ES-I3 (cell line): ENCODE data around the gene ANXA6.

ENCODE experiments used
- H3K36me3 ChIP-seq: 2 replicates; pipeline ENCODE4 v1.6.1; 2013; ENCODE audit warnings: mild to moderate bottlenecking, low read length, control low read depth, moderate library complexity; ENCODE audit not compliant: insufficient read depth
- H3K4me1 ChIP-seq: 2 replicates; pipeline ENCODE4 v1.6.1; 2013; ENCODE audit warnings: mild to moderate bottlenecking, control low read depth, low read length; ENCODE audit not compliant: insufficient read depth
- H3K9ac ChIP-seq: 2 replicates; pipeline ENCODE4 v1.6.1; 2013; ENCODE audit warnings: low read depth, mild to moderate bottlenecking, low read length, moderate library complexity
- H3K9me3 ChIP-seq: 2 replicates; pipeline ENCODE4 v1.6.1; 2013; ENCODE audit warnings: mild to moderate bottlenecking, low read length, moderate library complexity; ENCODE audit not compliant: control insufficient read depth, insufficient read depth

Gene ANXA6

DNA sequence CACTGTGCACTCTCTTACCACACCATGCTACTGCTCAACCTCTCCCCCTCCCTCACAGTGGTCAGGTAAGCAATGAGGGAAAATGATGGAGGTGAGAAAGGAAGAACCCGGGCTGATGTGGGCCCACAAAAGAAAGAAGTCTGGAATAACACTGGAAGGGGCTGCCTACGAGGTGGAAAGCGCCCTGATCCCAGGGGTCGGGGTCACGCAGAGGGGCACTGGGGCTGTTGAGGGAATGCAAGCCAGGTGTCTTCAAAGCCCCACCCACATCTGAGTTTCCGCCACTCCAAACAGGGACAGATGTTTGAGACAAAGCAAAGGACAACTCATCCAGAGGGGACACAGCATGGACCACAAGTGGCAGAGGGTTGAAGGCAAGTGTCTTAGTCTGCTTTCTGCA, 81.0 kb downstream of the ANXA6 start:
- no peaks in the 10 kb centered on the region for H3K36me3 ChIP-seq
- peaks cover 13% of the 10 kb centered on the region for H3K4me1 ChIP-seq
- H3K9ac ChIP-seq, result no peak overlapping the region
- no peaks in the 10 kb centered on the region for H3K9me3 ChIP-seq

DNA sequence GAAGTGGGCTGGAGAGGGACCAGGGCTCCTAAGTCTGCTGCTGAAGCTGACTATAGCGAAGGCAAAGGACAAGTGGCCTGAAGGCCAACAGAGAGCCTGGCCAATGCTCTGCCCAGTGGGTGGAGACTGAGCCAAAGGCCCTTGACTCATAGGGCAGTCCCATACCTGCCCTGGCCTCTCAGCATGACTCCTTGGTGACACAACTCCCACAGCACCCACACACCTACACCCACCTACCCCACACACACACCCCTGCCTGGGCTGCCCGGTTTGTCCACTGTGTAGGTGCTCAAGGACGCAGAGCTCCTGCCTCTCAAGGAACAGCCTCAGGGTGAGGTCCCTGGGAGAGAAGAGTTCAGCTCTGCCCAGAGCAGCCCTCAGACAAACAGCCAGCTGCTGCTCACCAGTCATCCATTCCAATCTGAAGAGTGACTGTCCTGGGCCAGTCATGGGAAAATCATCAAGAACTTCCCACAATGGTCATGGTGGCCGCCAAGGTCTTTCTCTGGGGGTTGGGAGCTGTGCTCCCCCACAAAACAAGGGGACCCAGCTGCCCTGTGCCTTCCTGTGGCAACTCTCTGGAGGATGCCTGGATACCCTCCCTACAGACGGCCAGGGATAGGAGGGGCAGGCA, 81.8 kb downstream of the ANXA6 start:
- H3K9ac ChIP-seq, result no peak overlapping the region
- no peaks in the 10 kb centered on the region for H3K36me3 ChIP-seq
- H3K9me3 ChIP-seq, result no peaks in the 10 kb centered on the region
- H3K4me1 ChIP-seq, result peaks cover 13% of the 10 kb centered on the region

DNA sequence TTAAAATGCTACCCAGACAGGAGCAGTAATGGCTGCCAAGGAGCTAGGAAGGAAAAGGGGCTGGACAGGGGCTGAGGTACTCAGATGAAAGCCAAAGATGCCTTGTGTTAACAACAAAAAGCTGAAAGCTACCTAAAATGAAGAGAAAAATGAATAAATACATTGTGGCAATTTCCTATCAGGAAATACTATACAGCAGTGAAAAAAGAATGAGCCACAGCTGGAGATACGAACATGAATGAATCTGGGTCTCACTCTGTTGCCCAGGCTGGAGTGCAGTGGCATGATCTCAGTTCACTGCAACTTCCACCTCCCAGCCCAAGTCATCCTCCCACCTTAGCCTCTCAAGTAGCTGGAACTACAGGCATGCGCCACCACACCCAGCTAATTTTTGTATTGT, 83.0 kb downstream of the ANXA6 start:
- Histone ChIP-seq H3K36me3 (no peaks in the 10 kb centered on the region), H3K9me3 (no peaks in the 10 kb centered on the region), H3K9ac (no peak overlapping the region), H3K4me1 (peaks cover 9% of the 10 kb centered on the region)

DNA sequence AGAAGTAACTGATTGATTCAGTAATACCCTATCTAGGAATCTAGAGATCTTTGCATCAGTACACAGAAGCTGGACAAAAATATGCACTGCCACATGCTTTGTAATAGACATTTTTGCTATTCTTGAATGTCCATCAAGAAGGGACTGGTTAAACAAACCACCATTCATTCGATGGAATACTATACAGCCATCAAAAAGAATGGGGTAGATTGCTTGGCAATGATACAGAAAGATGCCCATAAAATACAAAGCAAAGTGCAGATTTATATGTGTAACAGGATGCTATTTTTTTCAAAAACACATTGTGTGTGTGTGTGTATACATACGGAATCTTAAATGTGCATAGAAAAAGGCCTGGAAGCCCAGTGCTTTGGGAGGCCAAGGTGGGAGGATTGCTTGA, 84.3 kb downstream of the ANXA6 start:
- H3K36me3 ChIP-seq, result no peaks in the 10 kb centered on the region
- no peaks in the 10 kb centered on the region for H3K9me3 ChIP-seq
- peaks cover 5% of the 10 kb centered on the region for H3K4me1 ChIP-seq
- H3K9ac ChIP-seq, result no peak overlapping the region

DNA sequence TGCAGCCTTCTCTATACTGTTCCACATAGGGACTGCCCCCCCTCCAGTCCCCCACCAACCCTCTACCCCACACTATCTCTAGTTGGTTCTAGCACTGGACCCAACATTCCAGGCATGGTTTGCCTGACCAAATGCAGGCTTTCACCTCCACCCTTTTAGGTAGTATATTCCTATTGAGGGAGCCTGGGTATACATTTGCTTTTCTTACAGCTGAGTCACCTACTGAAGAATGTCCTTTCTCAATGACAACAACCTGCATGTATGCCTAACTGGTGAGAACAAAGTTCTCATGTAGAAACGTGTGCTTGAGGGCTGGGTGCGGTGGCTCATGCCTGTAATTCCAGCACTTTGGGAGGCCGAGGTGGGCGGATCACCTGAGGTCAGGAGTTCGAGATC, 85.0 kb downstream of the ANXA6 start:
- H3K9me3 ChIP-seq, result no peaks in the 10 kb centered on the region
- no peaks in the 10 kb centered on the region for H3K36me3 ChIP-seq
- no peak overlapping the region for H3K9ac ChIP-seq
- H3K4me1 ChIP-seq, result peaks cover 5% of the 10 kb centered on the region

DNA sequence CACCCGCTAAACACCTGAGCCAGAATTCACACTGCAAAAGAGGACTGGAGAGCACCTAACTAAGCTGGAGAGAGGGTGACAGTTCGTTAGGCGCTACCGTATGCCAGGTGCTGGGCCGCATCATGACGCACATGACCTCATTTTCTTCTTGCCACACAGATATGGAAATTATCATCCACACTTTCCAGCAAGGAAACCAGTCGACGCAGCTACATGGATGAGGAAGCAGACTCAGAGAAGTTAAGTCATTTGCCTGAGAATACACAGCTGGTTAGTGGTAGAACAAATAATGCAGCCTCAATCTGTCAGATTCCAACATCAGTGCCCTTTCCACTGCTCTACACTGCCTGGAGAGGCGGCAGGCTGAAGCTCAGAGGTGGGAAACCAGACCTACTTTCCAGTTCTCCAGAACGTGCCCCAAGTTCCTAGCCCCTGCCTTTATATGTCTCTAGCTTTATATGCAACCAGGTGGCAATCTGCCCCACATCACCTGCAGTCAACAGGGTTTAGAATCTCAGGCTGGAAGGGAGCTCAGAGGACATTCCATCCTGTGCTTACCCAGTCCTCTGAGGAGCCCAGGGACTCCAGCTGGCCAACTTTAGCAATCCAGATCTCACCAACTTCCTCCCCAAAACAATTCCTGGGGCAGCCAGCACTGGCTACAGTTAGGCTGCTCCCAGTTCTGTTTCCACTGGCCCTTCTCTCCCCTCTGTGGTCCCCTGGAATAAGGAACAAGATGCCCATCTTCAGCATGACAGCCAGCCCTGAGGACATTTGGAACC, 85.5 kb downstream of the ANXA6 start:
- Histone ChIP-seq H3K36me3 (no peaks in the 10 kb centered on the region), H3K9ac (no peak overlapping the region), H3K4me1 (peaks cover 5% of the 10 kb centered on the region), H3K9me3 (no peaks in the 10 kb centered on the region)

DNA sequence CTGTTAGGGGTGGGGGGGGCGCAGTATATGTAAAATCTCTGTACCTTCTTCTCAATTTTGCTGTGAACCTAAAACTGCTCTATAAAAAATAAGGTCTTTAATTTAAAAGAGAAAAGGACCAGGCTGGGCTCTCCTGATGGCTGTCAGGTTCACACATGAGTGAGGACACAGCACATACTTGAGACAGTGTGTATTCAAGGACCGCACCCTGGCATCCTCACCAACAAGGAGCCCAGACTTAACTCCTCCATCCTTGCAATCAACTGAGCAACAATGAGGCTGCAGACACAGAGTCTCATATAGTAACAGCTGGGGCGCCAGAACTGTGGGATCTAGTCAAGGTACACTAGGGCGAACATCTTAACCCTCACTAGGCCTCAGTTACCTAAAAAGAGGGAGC, 86.6 kb downstream of the ANXA6 start:
- H3K4me1 ChIP-seq, result peaks cover 5% of the 10 kb centered on the region
- no peaks in the 10 kb centered on the region for H3K36me3 ChIP-seq
- H3K9me3 ChIP-seq, result no peaks in the 10 kb centered on the region
- H3K9ac ChIP-seq, result no peak overlapping the region

DNA sequence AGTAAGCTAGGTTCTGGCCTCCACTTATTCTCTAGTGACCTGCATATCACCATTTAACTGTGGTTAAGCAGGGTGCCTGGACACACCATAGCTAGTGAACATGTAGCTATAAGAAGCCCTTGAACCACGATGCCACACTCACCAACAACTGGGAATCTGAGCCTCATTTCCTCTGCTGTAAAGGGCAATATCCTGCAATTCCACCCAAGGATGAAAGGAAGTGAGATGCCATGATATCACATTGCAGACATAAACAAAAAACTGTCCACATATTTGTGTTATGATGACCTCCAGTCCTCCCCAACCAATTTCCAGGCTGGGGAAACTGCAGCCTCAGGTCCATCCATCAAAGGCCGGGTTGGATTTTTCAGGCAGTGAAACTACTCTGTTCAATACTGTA, 87.1 kb downstream of the ANXA6 start:
- H3K9me3 ChIP-seq, result no peaks in the 10 kb centered on the region
- H3K36me3 ChIP-seq, result no peaks in the 10 kb centered on the region
- H3K4me1 ChIP-seq, result peaks cover 5% of the 10 kb centered on the region
- H3K9ac ChIP-seq, result no peak overlapping the region

DNA sequence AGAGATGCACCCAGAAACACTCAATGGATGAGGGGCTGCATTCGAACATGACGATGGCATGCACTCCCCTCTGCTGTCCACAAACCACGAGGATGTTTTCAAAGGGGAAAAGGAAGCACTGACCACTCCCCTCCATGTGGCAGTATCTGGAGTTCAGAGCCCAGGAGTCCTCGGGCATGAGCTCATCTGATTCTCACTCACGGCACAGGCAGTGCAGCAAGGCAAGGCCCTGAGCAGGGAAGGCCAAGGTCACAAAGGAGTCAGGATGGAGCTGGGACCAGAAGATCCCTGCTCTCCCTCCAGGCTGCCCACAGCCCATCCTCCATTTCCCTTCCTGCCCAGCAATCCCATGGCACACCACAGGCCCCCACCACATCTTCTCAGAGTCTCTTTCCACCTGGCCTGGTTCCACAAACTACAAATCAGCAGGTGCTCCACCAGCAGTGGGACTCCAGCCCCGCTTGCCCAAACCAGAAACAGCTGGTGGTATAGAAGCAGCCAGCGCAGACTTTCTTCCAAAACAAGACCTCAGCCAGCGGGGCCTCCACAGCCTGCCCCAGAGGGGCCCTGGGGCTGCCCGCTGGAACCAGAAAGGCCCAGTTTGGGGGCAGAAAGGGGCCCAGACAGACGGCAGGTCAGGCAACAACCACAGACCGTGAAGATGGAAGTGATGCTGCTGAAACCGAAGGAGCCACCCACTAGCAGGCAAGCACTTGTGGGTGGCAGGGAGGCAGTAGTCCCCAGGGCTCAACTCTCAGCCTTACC, 89.0 kb downstream of the ANXA6 start:
- no peaks in the 10 kb centered on the region for H3K9me3 ChIP-seq
- peaks cover 6% of the 10 kb centered on the region for H3K4me1 ChIP-seq
- H3K36me3 ChIP-seq, result no peaks in the 10 kb centered on the region
- no peak overlapping the region for H3K9ac ChIP-seq

DNA sequence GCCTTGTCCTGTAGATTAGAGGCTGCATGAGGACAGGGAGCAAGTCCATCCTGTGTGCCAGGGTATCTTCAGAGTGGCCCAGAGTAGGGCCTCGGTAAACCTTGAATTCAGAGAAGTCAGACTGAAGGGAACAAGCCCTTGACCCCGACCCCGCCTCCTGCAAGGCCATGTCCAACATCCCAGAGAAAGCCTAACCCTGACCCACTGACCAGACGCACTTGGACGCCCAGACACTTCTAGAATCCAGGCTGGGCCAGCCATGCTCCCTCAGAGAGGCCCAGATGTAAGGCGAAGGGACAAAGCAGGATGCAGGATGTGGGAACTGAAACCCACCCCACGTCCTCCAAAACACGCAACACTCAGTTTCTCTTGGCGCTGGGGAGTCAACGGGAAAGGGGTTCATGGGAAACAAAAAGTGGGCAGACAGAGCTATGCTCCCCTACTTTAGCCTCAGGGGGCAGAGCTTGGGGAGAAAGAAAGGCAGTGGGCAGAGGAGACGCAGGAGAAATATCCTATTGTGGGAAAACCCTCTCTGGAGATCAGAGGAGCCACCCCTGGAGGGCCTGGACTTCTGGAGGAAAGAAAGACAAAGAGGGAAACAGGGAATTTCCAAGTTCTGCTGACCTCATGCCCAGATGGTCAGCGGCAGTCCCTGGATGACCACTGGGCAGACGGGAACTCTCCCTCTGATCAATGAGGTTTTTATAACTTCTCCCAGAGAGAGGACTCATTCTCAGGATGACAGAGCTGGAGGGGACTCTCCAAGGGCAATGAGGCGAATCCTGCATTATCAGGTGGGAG, 89.7 kb downstream of the ANXA6 start:
- H3K36me3 ChIP-seq, result no peaks in the 10 kb centered on the region
- peaks cover 11% of the 10 kb centered on the region for H3K4me1 ChIP-seq
- no peaks in the 10 kb centered on the region for H3K9me3 ChIP-seq
- H3K9ac ChIP-seq, result no peak overlapping the region

DNA sequence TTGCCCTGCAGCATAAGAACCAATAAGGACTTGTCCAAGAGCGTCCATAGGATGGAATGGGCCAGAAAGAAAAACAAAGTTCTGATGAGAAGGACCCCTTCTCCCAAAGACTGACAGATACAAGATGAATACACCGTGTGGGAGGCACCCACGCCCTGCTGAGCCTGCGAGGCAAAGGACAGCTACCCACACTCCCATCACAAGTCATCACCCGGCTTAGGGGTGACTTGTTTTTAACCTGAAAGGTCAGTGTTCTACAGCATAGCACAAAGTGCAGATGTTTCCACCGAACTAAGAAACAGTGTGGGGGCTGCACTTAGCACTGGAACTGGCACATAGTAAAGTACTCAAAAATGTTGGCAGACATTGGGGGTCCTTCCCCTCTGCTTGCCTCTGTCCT, 90.7 kb downstream of the ANXA6 start:
- Histone ChIP-seq H3K4me1 (peaks cover 6% of the 10 kb centered on the region; the same call in 1 of the 2 replicates), H3K9ac (no peak overlapping the region), H3K36me3 (no peaks in the 10 kb centered on the region), H3K9me3 (no peaks in the 10 kb centered on the region)

DNA sequence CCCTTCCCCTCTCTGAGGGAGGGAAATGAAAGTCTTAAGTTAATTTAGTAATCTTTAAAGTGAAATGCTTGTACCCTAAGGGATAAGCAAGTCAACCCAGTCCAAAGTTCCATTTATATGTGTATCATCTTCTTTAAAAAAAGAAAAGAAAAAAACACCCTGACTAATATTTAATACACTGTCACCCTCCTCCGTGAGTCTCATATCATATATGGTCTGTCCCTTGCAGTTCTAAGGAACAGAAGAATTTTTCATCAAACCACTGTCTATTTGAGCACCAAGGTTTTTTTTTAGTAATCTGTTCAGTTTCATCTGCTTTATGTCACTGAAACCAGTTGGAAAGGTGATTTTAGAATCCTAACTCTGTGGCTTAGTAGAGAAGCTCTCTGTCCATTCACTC, 92.0 kb downstream of the ANXA6 start:
- Histone ChIP-seq H3K9ac (no peak overlapping the region), H3K4me1 (peaks cover 6% of the 10 kb centered on the region; the same call in 1 of the 2 replicates), H3K36me3 (no peaks in the 10 kb centered on the region), H3K9me3 (no peaks in the 10 kb centered on the region)

DNA sequence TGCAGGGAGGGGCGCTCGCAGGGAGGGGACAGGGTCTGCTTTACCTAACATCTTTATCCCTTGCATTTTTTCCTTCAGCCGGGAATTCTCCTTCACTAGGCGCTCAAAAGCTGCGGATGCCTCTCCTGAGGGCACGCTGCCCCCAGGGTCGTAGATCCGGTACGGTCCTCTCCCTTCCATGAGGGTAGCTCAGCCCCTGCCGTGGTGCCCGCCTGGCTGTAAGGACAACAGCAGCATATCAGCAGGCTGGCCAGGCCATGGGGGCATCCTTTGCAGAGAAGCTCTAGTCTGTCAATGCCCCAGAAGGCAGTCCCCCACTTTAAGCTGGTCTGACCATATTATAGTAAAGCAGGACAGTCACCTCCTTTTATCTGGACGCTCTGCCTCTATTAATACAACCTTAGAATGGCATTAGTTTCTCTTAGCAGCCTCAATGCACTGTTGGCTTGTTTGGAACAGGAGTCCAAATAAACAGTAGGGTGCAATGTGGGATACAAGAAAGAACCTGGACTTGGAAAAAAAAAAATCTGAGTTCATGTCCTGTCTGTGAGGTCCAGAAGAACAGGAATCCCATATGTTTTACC, 92.6 kb downstream of the ANXA6 start:
- Histone ChIP-seq H3K4me1 (peaks cover 6% of the 10 kb centered on the region; the same call in 1 of the 2 replicates), H3K9me3 (no peaks in the 10 kb centered on the region), H3K36me3 (no peaks in the 10 kb centered on the region), H3K9ac (no peak overlapping the region)
